Measurements from ENCODE around the gene DST. TPM values are rescaled to one million over a fixed set of nuclear protein-coding genes. Genes with fewer than 3 reads are reported as not detected.
"Not testable (repeated sequence)": the region's sequence is repeated elsewhere in the genome, so short reads cannot be mapped to it uniquely, and the experiment has no call there.

The DST gene
- total RNA-seq, 1 experiment from 2014 or later: 62.2 TPM

GRCh38 chr6:56594699-56595098 lies 48.0 kb downstream of the DST start:
- in situ Hi-C loops (cut with HindIII; ENCODE audit: low pct_unique_long_range_greater_than_20kb, low sequenced_read_pairs): loop anchor here (25.0 kb wide), 1 partner anchor 232 kb away; no protein-coding TSS in a partner anchor
- no peak for DNase-seq (ENCODE audit: low read depth)

DNA sequence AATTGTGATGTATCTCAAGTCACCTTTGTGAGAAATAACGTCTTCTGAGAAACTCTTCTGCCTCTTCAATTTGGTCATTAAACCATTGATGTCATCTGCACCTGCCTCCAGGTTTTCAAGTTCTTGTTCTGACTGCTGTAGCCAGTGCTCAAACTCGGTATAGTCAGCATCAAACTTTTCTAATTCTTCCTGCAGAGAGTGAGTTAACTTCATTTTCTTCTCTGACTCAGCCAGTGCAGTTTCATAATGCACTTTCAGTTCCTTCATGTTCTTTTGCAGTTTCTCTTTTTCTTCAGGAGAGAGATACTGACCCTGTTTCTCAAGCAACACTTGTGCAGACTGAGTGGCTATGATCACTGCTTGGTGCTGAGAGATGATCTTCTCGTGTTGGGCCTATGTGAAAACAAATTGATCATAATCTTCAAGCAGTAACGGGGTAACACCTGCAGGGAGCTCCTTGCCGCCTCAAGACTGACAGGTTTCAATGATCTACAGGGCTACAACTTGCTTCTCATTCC lies 48.8 kb downstream of the DST start:
- DNase-seq (ENCODE audit: low read depth): no peak

GRCh38 chr6:56582236-56582635 lies 60.5 kb downstream of the DST start:
- no peak for DNase-seq (ENCODE audit: low read depth)

More for the DNA sequence above, 48.8 kb downstream of the DST start:
- in situ Hi-C loops (cut with HindIII; ENCODE audit: low pct_unique_long_range_greater_than_20kb, low sequenced_read_pairs): loop anchor here (25.0 kb wide), 1 partner anchor 232 kb away; no protein-coding TSS in a partner anchor

DNA sequence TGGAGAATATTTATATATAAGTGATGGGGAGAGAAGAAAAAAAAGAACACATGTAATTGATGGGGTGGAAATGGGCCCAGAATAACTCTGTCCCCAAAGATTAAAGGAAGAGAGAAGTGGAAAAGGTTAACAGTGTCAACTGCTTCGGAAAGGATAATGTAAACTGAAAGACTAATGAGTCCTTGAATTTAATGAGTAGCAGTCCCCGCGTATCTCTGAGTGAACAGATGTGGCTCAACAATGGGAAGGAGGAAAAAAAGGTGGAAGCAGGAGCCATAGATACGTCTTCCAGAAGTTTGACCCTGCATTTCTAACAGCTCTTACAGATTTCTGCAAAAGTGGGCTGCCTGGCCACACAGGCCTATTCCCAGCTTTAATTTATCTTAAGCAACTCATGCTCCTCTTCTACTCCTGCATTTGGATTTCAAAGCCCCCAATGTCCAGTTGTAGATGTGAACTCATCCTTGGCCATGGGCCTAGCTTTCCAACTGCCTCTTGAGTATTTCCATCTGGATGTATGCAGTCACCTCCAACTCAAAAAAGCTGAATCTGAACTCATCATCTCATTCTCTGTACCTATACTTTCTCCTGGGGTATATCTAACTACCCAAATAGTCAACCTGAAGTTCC lies 61.3 kb downstream of the DST start:
- DNase-seq (ENCODE audit: low read depth): no peak
- in situ Hi-C loops (cut with HindIII; ENCODE audit: low pct_unique_long_range_greater_than_20kb, low sequenced_read_pairs): loop anchor here (25.0 kb wide), 1 partner anchor 219 kb away; no protein-coding TSS in a partner anchor

More at GRCh38 chr6:56582236-56582635, 60.5 kb downstream of the DST start:
- in situ Hi-C loops (cut with HindIII; ENCODE audit: low pct_unique_long_range_greater_than_20kb, low sequenced_read_pairs): loop anchor here (25.0 kb wide), 1 partner anchor 220 kb away; no protein-coding TSS in a partner anchor

DNA sequence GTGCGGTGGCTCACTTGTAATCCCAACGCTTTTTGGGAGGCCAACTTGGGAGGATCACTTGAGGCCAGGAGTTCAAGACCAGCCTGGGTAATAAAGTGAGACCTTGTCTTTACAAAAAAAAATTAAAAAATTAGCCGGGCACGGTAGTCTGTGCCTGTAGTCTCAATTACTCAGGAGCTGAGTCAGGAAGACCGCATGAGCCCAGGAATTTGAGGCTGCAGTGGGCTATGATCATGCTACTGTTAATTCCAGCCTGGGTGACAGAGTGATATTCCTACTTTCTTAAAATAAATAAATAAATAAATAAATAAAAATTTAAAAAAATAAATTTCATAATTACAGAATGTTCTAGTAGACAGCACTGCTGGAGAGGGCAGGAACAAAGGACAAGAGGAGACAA lies 62.4 kb downstream of the DST start:
- in situ Hi-C loops (cut with HindIII; ENCODE audit: low pct_unique_long_range_greater_than_20kb, low sequenced_read_pairs): loop anchor here (25.0 kb wide), 1 partner anchor 218 kb away; no protein-coding TSS in a partner anchor
- no peak for DNase-seq (ENCODE audit: low read depth)

- DNase-seq (ENCODE audit: low read depth): no peak
- in situ Hi-C loops (cut with HindIII; ENCODE audit: low pct_unique_long_range_greater_than_20kb, low sequenced_read_pairs): loop anchor here (25.0 kb wide), 1 partner anchor 217 kb away; no protein-coding TSS in a partner anchor
Measured at GRCh38 chr6:56579155-56579851, 63.4 kb downstream of the DST start.

- in situ Hi-C loops (cut with HindIII; ENCODE audit: low pct_unique_long_range_greater_than_20kb, low sequenced_read_pairs): loop anchor here (25.0 kb wide), 1 partner anchor 213 kb away; no protein-coding TSS in a partner anchor
- DNase-seq (ENCODE audit: low read depth): no peak
Measured at GRCh38 chr6:56575736-56576135, 67.0 kb downstream of the DST start.

DNA sequence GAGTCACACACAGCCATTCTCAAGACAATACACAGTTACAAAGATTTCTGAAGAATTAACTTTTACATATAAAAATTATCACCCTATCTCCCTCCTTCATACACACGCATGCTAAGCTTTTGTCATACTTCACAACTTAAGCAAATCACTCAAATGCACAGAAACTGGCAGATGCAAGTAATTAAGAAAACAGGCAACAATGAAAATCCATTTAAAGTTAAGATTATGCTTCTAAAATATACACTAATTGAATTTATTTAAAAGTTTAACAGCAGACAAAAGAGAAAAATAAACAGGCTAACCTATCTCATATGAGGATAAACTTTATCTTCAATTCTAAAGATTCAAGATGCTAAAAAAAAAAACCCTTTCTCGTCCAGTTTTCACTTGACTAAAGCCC lies 68.4 kb downstream of the DST start:
- no peak for DNase-seq (ENCODE audit: low read depth)
- in situ Hi-C loops (cut with HindIII; ENCODE audit: low pct_unique_long_range_greater_than_20kb, low sequenced_read_pairs): no loop called here

DNA sequence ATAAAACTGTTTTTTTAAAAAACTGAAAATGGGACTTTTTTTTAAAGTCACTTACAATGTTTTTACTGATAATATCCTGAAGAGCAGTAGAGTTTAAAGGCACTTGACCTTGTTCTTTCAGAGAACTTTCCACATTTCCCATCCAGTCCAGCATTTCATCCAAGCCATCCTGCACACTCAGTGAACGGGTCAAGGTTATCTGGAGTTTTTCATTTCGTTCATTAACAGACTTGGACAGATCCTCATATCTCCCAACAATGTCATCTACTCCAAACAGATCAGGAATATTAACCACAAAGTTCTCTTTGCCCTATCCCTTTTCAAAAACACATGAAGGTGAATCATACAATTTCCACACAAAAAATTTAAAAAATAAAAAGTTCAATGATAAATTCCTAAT lies 69.1 kb downstream of the DST start:
- in situ Hi-C loops (cut with HindIII; ENCODE audit: low pct_unique_long_range_greater_than_20kb, low sequenced_read_pairs): no loop called here
- no peak for DNase-seq (ENCODE audit: low read depth)

DNA sequence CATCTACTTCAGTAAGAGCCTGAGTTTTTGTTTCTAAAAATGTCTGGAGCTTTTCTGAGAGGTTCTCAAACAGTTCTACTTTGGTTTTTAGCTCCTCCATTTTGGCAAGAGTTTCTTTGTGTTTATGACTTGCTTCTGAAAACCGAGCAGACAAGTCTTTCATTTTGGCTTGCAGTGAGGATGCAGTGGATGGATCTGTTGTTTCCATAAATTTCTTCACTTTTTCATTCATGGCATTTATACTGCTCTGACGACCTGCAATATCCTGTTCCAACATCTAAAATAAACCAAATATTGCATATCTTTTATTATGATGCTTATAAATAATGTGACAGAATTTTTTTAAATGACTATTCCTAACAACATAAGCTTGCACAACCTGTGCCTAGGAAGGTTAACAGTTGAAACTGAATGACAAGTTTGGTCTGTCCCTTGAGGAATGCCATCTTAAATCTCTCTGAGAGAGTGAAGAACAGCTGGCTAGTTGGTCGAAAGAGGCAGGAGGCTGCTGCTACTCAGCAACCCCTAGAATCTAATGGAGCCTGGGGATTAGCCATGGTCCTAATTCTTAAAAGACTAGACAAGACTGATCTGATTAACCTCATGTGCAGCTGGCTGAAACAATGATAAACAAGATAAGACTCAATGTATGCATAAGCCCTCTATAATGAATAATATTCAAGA lies 69.8 kb downstream of the DST start:
- in situ Hi-C loops (cut with HindIII; ENCODE audit: low pct_unique_long_range_greater_than_20kb, low sequenced_read_pairs): no loop called here
- DNase-seq (ENCODE audit: low read depth): no peak

DNA sequence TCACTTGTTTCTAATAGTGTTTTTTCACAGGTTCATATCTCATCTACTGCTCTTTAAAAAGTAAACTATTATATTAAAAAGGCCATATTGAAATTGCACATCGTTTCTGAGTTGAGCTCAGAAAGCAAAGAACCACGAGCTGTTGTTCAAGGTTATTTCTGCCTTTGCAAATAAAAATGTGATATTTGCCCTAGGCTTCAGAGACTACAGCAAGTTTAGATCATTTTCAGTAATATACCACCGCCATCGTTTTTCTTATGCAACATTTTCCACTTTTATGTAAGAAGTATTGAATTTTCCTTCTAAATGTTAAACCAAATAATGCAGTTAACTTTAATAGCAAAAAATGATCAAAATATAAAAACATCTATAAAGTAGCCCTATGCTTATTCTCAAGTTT lies 71.1 kb downstream of the DST start:
- no peak for DNase-seq (ENCODE audit: low read depth)
- in situ Hi-C loops (cut with HindIII; ENCODE audit: low pct_unique_long_range_greater_than_20kb, low sequenced_read_pairs): no loop called here

DNA sequence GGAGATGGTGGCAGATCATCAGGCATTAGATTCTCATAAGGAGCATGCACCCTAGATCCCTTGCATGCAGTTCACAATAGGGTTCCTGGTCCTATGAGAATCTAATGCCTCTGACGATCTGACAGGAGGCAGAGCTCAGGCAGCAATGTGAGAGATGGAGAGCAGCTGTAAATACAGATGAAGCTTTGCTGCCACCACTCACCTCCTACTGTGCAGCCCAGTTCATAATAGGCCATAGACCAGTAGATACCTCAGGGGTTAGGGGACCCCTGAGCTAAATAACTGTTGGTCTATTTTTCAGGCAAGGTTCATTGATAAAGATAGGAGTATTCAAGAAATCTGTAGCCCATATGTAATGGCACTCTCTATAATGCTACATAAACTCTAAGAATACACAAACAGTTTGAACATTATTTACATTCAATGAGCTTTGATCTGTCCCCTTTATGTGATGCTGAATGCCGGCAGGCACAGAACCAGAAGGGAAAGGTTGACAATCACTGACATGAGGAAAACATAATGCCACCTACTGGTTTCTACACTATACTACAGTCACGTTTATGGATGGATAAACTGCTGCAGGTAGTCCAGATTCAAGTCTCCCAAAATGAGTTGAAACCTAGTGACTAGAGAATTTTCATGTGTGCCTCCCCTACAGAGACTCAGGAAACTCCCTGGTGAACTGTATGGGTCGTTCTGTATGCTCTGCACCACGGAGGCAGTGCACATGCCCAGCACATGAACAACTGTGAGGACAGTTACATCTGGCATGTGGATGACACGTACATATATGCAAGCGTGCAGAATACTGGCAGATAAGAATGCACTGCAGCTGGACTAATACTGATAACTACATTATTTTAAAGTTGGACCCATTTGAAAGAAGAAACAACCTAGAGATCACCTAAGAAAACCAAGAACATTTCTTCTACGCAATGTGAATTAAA lies 72.0 kb downstream of the DST start:
- in situ Hi-C loops (cut with HindIII; ENCODE audit: low pct_unique_long_range_greater_than_20kb, low sequenced_read_pairs): no loop called here
- DNase-seq (ENCODE audit: low read depth): peak; percentile 32

DNA sequence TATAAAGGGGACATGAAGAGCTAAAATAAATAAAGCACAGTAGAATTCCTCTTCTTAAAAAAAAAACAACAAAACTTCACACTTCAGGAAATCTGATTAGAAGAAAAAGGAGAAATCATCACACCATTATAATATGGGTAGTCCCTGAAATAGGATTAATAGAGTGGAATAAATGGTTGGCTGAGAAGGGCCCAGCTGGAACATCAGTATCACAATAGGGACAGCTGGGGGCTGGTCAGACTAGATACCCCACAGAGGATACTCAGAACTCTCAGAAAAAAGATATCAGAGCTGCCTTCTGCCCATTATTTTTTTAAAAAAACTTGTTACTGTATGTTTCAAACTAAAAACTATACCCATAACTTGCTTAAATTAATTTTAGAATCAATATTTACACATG lies 75.2 kb downstream of the DST start:
- DNase-seq (ENCODE audit: low read depth): no peak
- in situ Hi-C loops (cut with HindIII; ENCODE audit: low pct_unique_long_range_greater_than_20kb, low sequenced_read_pairs): no loop called here

GRCh38 chr6:56562730-56563129 lies 80.0 kb downstream of the DST start:
- in situ Hi-C loops (cut with HindIII; ENCODE audit: low pct_unique_long_range_greater_than_20kb, low sequenced_read_pairs); DNase-seq (ENCODE audit: low read depth): not testable (repeated sequence)

DNA sequence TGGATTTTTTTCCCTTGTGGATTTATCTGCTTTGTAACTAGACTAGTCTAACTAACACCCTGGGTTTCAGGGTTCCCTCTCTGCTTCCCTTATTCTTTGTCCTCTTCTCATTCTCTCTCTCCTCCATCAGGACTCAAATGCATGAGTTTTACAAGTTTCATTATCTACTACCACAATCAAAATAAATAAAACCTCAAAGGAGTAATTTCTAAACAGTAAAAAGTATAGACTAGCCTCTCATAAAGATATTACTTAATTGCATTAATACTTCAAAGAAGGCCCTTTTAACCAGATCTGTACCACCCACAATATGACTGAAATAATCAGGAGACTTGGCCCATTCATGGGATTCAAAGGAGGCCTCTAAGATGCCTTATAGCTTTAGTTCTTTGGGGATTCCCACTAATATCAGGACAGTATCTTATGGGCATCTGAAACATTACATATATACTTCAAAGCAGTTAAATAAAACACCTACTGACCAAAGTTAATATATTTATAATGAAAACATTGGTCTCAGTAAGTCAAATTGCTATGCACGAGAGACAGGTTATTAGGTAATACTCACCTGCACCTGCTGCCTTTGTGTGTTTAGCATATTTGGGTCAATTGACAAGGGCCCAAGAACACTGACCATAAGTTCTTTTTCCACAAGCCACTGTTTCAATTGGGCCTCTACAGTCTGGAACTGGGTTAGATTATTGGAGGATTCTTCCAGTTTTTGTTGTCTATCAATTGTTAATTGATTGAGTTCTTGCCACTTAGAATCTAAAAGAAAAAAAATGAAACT lies 85.7 kb downstream of the DST start:
- DNase-seq (ENCODE audit: low read depth): no peak
- in situ Hi-C loops (cut with HindIII; ENCODE audit: low pct_unique_long_range_greater_than_20kb, low sequenced_read_pairs): no loop called here

- in situ Hi-C loops (cut with HindIII; ENCODE audit: low pct_unique_long_range_greater_than_20kb, low sequenced_read_pairs): no loop called here
- DNase-seq (ENCODE audit: low read depth): no peak
Measured at GRCh38 chr6:56555438-56555872, 87.2 kb downstream of the DST start.
